MG63 (cell line): Measurements from ENCODE around the gene ECEL1. TPM values are rescaled to one million over a fixed set of nuclear protein-coding genes. Genes with fewer than 3 reads are reported as not detected.

Experiments used
- DNase-seq: peaks from one replicate; pipeline ENCODE4 v3.0.0-alpha.2; 2020
- H3K27me3 ChIP-seq: fragments of 250-450 bp; sonication (Bioruptor Pico); 2 replicates; pipeline ENCODE4 v1.5.1; 2020; ENCODE audit warnings: mild to moderate bottlenecking, moderate library complexity
- H3K36me3 ChIP-seq: fragments of 250-450 bp; sonication (Bioruptor Pico); 2 replicates; pipeline ENCODE4 v1.5.1; 2020; ENCODE audit warnings: mild to moderate bottlenecking, moderate library complexity
- H3K4me3 ChIP-seq: fragments of 250-450 bp; sonication (Bioruptor Pico); 2 replicates; pipeline ENCODE4 v1.5.1; 2020; ENCODE audit warnings: mild to moderate bottlenecking, moderate library complexity
- H3K9me3 ChIP-seq: fragments of 250-450 bp; sonication (Bioruptor Pico); 2 replicates; pipeline ENCODE4 v1.5.1; 2020; ENCODE audit warnings: mild to moderate bottlenecking, moderate library complexity
- total RNA-seq: library from RNA; depleted of rRNA; stranded (reverse); fragments of >200 nt; shearing (Covaris generic); gene quantifications from 2 replicates; pipeline ENCODE4 v1.2.3, GENCODE V29; 2014; ENCODE audit warnings: low replicate concordance

Gene ECEL1
- total RNA-seq, 1 experiment from 2014 or later, result not detected

DNA sequence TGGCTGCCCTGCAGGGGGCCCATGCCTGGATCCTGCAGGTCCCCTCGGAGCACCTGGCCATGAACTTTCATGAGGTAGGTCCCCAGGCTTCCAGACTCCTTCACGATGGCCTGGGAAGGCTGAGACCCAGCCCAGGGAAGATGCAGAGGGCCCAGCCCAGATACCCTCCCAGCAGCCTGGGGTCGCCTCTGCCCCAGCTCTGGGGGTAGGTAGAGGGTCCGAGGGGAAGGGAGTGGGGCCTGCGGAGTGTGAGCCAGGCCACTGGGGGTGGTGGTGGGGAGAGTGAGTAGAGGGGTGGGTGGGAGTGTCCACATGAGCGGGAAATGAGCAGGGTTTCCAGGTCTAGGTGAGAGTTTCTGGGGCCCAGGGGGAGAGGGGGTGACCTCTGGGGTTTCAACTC, 37.1 kb upstream of the ECEL1 start:
- H3K9me3 ChIP-seq, result no peaks in the 10 kb centered on the region
- peaks cover 20% of the 10 kb centered on the region for H3K27me3 ChIP-seq
- H3K36me3 ChIP-seq, result no peaks in the 10 kb centered on the region
- DNase-seq, result no peak
- no peak overlapping the region for H3K4me3 ChIP-seq

DNA sequence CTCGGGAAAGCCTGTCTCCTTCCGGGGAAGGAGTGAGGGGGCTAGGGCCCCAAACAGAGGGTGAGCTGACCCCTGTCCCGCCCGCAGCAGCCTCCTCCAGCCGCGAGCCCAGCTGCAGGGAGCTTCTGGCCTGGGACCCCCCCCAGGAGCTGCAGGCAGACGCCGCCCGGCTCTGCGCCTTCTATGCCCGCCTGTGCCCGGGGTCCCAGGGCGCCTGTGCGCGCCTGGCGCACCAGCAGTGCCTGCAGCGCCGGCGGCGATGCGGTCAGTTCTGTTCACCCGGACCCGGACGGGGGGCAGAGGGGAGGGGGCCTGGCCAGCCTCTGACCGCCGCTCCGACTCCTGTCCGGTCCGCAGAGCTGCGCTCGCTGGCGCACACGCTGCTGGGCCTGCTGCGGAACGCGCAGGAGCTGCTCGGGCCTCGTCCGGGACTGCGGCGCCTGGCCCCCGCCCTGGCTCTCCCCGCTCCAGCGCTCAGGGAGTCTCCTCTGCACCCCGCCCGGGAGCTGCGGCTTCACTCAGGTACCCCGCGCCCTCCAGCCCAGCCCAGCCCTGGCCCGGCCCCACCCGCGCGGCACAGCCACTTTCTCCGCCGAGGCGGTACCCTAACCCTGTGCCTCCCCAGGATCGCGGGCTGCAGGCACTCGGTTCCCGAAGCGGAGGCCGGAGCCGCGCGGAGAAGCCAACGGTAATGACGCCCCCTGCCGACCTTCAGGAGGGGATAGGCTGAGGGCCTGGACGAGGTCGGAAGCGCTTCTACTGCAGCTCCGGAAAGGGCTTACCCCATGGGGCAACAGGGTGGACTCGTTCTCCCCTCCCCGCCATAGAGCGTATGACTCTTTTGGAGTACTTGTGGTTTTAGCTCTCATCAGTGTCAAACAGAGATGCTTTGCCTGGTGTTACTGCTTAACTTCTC, 36.3 kb upstream of the ECEL1 start:
- peak; percentile 40 for DNase-seq
- H3K36me3 ChIP-seq, result no peaks in the 10 kb centered on the region
- no peaks in the 10 kb centered on the region for H3K9me3 ChIP-seq
- peaks cover 20% of the 10 kb centered on the region for H3K27me3 ChIP-seq
- H3K4me3 ChIP-seq, result peak overlapping the region; percentile 25

DNA sequence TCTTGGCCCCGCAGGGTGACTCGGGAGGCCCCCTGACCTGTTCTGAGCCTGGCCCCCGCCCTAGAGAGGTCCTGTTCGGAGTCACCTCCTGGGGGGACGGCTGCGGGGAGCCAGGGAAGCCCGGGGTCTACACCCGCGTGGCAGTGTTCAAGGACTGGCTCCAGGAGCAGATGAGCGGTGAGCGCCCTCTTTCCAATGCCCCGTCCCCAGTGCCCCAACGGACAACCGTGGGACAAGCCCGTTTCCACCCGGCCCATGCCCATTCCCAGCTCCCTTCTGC, 35.7 kb upstream of the ECEL1 start:
- H3K36me3 ChIP-seq, result no peaks in the 10 kb centered on the region
- no peak overlapping the region for H3K4me3 ChIP-seq
- no peak for DNase-seq
- H3K9me3 ChIP-seq, result no peaks in the 10 kb centered on the region
- H3K27me3 ChIP-seq, result peaks cover 20% of the 10 kb centered on the region

DNA sequence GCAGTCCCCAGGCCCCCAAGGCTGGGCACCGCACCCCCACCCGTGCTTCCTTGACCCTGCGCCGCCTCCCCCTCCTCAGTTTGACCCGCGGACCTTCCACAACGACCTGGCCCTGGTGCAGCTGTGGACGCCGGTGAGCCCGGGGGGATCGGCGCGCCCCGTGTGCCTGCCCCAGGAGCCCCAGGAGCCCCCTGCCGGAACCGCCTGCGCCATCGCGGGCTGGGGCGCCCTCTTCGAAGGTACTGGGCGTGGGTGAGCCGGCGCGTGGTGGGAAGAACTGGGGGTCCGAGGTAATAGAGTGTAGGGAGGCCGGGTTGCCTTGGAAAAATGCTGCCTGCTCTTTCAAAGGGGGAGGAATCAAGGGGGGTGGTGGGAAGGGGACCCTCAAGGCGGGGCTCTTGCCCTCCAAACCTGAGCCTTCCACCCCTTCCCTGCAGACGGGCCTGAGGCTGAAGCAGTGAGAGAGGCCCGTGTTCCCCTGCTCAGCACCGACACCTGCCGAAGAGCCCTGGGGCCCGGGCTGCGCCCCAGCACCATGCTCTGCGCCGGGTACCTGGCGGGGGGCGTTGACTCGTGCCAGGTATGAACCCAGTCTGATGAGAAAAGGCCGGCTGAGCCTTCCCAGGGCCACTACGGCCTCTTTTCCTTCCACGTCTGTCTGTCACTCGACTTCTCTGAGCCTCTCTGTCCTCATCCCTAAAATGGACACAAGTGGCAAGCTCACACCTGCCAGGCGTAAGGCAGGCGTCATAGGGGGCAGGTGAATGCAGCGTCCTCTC, 35.2 kb upstream of the ECEL1 start:
- H3K4me3 ChIP-seq, result no peak overlapping the region
- no peaks in the 10 kb centered on the region for H3K9me3 ChIP-seq
- no peaks in the 10 kb centered on the region for H3K36me3 ChIP-seq
- DNase-seq, result no peak
- H3K27me3 ChIP-seq, result peaks cover 20% of the 10 kb centered on the region

DNA sequence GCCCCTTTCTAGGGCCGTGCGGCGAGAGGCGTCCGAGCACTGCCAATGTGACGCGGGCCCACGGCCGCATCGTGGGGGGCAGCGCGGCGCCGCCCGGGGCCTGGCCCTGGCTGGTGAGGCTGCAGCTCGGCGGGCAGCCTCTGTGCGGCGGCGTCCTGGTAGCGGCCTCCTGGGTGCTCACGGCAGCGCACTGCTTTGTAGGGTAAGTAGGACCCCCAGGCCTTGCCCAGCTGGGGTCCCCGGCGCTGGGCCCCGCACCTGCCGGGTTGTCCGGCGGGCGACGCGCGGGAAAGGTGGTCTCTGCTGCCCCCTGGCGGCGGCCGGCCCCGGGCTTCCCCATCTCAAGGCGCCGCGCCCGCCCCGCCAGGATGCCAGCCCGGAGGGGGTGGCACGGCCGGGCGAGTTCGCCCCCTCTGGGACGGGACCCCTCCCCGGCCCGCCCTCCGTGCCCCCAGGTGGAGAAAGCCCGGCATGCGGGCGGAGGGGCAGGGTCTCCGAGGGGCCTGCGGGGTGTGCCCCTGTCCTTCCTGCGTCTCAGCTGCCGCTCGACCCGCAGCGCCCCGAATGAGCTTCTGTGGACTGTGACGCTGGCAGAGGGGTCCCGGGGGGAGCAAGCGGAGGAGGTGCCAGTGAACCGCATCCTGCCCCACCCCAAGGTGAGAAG, 34.5 kb upstream of the ECEL1 start:
- DNase-seq, result peak; percentile 41
- Histone ChIP-seq H3K27me3 (peaks cover 20% of the 10 kb centered on the region), H3K36me3 (no peaks in the 10 kb centered on the region), H3K4me3 (no peak overlapping the region), H3K9me3 (no peaks in the 10 kb centered on the region)

DNA sequence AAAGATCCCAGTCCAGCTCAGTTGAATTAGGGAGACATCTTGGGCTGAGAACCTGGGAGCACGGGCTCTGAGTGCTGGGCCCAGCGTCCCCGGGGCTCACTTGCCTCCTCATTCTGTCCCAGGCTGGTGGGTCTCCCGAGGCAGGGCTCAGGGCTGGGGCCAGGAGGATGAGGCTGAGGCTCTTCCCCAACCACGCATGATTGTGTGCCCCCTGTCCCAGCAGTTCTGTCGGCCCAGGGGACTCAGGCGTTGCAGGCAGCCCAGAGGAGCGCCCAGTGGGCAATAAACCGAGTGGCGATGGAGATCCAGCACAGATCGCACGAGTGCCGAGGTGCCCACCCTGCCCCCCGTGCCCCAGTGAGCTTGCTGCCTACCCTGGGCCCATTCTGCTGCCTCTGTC, 33.5 kb upstream of the ECEL1 start:
- Histone ChIP-seq H3K4me3 (no peak overlapping the region), H3K9me3 (no peaks in the 10 kb centered on the region), H3K36me3 (no peaks in the 10 kb centered on the region), H3K27me3 (peaks cover 20% of the 10 kb centered on the region)
- DNase-seq, result no peak

DNA sequence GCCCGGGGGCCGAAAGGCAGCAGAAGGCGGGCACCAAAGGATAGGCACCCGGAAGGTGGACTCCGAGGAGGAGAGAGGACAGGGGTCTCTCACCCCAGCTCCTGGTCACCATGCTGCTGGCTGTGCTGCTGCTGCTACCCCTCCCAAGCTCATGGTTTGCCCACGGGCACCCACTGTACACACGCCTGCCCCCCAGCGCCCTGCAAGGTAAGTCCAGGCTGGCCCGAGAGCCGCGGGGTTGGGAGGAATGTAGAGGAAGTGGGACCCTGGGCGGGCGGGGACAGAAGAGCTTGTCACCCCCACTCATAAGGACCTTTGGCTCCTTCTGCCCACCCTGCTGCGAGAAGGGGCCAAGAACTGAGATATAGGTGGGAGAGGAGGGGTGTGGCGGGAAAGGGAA, 32.9 kb upstream of the ECEL1 start:
- H3K9me3 ChIP-seq, result no peaks in the 10 kb centered on the region

DNA sequence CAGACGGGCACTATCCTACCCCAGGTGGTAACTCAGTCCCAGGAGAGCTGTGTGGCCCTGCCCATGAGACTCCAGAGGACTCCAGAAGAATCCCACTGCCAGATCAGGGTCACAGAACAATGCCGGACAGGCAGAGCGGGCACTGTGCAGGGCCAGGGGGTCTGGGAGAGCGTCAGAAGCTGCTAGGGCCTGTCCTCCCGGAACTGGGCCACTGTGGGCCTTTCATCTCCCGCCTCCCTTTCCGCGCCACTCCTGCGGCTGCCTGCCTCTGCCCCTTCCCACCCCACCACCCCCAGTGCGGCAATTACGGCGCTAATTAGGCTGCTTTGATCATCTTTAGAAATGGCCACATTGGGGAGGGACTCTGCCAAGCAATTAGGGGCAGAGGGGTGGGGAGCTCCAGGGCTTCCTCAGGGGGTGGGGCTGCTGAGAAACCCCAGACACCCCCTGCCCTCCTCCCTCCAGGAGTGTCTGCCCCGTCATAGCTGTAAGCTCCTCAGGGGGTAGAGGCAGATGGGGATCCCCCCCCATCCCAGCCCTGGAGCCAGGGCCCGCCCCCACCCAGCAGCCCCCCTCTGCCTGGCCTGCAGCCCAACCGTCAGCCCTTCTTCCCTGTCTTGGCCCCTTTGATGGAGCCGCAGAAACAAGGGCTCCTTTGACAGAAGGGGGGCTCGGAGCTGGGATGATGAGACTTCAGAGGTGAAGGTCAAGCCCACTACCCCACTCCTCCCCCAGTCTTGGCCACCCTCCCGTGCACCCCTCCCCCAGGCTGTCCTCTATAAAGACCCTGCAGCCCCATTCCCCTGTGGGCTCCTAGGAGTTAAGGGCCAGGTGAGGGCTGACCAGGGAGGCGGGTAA, 32.2 kb upstream of the ECEL1 start, which contains the start of gene PRSS56:
Gene PRSS56 (plus strand): TSS at position 808 of the 858 bp plus-strand sequence. CDS start 211 bp downstream, outside the sequence.
- H3K4me3 ChIP-seq, result no peak within 1 kb of the TSS
- DNase-seq, result no peak
- no peaks in the 10 kb centered on the region for H3K9me3 ChIP-seq
- peaks cover 20% of the 10 kb centered on the region for H3K27me3 ChIP-seq
- no peaks in the 10 kb centered on the region for H3K36me3 ChIP-seq

More for the DNA sequence above, 32.9 kb upstream of the ECEL1 start:
- H3K4me3 ChIP-seq, result no peak overlapping the region
- H3K36me3 ChIP-seq, result no peaks in the 10 kb centered on the region
- peaks cover 20% of the 10 kb centered on the region for H3K27me3 ChIP-seq
- DNase-seq, result no peak

DNA sequence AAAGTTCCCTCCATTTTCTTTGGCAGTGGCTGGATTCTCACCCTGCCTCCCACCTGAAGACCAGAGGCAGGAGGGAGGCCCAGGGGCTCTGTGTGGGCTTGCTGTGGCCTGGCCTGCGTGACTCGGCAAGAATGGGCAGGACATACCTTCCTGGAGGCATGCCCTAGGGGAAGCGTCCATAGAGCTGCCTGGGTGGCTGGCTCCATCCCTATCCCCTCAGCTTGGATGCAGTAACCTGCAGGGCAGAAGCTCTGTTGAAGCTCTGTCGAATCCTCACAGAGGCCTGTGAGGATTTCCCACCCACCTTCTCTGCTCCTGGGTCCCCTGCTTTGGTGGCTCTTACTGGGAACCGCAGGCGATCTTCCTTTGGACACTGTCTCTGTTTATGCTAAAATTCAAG, 31.2 kb upstream of the ECEL1 start:
- Histone ChIP-seq H3K4me3 (no peak overlapping the region), H3K9me3 (no peaks in the 10 kb centered on the region), H3K27me3 (peaks cover 17% of the 10 kb centered on the region), H3K36me3 (no peaks in the 10 kb centered on the region)
- DNase-seq, result no peak

DNA sequence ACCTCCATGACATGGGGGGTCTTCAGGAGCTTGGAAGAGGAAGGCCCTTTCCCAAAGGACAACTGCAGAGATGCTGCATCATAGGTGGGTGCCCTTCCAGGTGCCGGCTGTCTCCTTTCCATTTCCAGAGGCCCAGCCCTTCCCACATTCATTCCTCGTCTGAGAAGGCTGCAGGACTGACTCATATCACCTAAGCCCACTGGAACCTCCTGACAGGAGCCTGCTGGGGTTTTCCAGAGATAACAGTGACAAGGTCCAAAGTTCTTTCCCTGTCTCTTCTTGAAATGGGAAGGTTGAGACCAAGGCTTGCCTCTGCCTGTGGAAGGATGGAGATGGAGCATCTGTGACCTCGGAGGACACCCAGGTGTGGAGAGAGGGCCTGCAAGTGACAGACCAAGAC, 28.9 kb upstream of the ECEL1 start:
- no peak for DNase-seq

DNA sequence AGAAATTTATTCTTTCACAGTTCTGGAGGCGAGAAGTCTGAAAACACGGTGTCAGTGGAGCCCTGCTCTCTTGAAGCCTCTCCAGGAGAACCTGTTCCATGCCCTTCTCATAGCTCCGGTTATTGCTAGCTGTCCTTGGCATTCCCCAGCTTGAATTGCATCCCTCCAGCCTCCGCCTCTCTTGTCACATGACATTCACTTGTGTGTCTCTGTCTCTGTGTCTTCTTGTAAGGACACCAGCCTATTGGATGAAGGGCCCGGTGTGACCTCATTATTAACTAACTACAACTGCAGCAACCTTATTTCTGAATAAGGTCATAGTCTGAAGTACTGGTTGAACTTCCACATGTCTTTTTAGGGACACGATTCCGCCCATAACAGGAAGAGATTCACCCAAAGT, 28.0 kb upstream of the ECEL1 start:
- Histone ChIP-seq H3K27me3 (no peaks in the 10 kb centered on the region), H3K4me3 (no peak overlapping the region), H3K36me3 (no peaks in the 10 kb centered on the region), H3K9me3 (no peaks in the 10 kb centered on the region)
- DNase-seq, result no peak

More for the DNA sequence above, 28.9 kb upstream of the ECEL1 start:
- H3K36me3 ChIP-seq, result no peaks in the 10 kb centered on the region
- H3K27me3 ChIP-seq, result no peaks in the 10 kb centered on the region
- no peak overlapping the region for H3K4me3 ChIP-seq
- no peaks in the 10 kb centered on the region for H3K9me3 ChIP-seq

DNA sequence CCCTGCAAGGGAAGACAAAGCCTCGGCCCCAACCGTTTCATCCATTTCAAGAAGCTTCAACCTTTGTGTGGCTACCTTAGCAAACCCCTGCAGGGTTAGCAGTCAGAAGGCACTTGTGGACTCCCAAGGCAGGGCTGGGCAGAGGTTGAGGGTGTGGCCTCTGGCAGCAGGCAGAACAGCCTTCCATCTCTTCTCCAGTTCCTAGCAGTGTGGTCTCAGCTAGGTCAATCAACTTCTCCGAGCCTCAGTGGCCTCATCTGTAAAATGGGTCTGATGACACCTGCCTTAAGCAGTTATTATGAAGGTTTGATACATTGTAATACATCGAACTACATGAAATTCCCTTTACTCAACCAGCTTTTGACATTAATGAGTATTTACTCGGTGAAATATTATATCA, 25.7 kb upstream of the ECEL1 start:
- no peaks in the 10 kb centered on the region for H3K9me3 ChIP-seq
- H3K4me3 ChIP-seq, result no peak overlapping the region
- H3K27me3 ChIP-seq, result no peaks in the 10 kb centered on the region
- H3K36me3 ChIP-seq, result no peaks in the 10 kb centered on the region
- no peak for DNase-seq

DNA sequence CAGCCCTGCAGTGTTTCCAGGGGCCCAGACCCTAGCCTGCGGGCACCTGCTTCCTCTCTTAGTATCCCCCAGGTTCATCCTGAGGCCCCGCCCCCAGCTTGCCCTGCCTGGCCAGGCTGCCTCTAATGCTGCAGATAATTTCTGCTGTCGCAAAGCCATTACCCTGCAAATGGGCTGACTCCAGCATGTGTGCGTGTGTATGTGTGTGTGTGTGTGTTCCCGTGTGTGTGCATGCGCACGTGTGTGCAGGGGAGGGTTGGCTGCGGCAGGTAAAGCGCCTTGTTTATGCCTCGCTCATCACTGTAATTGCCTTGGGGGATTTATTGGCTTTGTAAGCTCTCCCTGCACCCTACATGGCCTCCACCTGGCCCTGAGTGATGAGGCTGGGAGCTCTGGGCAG, 25.0 kb upstream of the ECEL1 start:
- no peaks in the 10 kb centered on the region for H3K36me3 ChIP-seq
- no peaks in the 10 kb centered on the region for H3K27me3 ChIP-seq
- DNase-seq, result no peak
- no peaks in the 10 kb centered on the region for H3K9me3 ChIP-seq
- no peak overlapping the region for H3K4me3 ChIP-seq

DNA sequence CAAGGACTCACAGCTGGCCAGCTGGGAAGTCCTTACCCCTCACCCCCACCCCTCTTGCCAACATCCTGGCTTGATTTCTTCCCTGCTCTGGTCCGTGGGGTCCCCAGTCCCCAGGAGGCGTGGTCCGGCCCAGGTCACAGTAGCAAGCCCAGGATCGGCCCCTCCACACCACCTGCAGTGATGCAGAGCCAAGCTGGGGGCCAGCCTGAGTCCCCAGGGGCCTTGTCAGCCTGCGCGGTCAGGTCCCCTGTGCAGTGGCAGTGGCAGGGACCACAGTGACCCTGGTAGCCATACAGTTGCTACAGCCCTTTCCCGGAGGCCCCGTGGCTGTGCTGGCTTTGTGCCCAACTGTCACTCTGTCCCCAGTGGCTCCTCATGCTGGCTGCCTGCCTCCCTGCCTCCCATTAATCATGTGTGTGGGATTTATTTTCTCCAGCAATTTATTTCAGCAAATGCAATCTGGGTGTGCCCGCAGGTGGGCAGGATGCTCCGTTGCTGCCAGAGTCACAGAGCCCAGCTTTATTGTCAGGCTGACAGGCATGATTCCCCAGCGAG, 23.8 kb upstream of the ECEL1 start:
- Histone ChIP-seq H3K36me3 (no peaks in the 10 kb centered on the region), H3K27me3 (no peaks in the 10 kb centered on the region), H3K4me3 (no peak overlapping the region), H3K9me3 (no peaks in the 10 kb centered on the region)
- no peak for DNase-seq

DNA sequence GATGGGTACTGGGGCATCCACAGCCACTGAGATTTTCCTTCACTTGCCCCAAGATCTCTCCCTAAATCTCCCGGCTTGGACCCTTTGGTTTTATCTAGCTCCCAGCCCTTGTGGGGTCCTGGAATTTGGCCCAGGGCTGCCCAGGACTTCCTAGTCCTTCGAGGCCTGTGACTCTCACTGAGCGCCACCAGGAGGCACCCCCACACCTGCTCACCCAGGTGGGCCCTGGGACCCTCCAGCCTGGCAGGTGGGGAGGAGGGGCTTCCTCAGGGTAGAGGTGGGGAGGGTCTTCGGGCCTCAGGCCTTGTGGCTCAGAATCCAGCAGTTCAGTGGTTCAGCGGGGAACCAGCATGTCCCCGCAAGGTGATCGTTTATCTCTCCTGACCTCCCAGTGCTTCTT, 20.6 kb upstream of the ECEL1 start:
- DNase-seq, result no peak
- Histone ChIP-seq H3K9me3 (no peaks in the 10 kb centered on the region), H3K27me3 (peaks cover 5% of the 10 kb centered on the region; the same call in 1 of the 2 replicates), H3K36me3 (no peaks in the 10 kb centered on the region), H3K4me3 (no peak overlapping the region)

DNA sequence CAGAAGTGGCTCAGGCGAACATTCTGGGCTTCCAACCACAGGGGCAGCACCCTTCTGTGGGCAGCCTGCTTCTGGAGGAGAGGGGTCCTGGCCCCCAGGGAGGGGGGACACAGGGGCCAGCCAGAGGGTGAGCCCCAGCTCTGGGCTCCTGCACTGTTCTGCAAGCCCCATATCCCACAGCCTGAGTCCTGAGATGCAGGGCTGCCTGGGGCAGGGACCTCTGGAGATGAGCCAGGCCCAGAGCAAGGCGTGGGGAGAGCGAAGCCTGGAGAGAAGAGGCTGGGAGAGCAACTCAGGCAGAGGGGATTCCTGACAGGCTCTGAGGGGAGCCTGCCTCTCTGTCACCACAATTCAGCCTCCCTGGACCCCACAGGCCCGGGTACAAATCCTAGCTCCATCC, 19.1 kb upstream of the ECEL1 start:
- Histone ChIP-seq H3K27me3 (peaks cover 9% of the 10 kb centered on the region; the same call in 1 of the 2 replicates), H3K36me3 (no peaks in the 10 kb centered on the region)
- no peak for DNase-seq

More for the DNA sequence above, 19.1 kb upstream of the ECEL1 start:
- H3K9me3 ChIP-seq, result no peaks in the 10 kb centered on the region
- H3K4me3 ChIP-seq, result no peak overlapping the region
